Measurements from ENCODE around the gene ATP1A1.
A peak's percentile ranks its signal among the peaks of the same experiment; 100 is the strongest.

Gene ATP1A1

DNA sequence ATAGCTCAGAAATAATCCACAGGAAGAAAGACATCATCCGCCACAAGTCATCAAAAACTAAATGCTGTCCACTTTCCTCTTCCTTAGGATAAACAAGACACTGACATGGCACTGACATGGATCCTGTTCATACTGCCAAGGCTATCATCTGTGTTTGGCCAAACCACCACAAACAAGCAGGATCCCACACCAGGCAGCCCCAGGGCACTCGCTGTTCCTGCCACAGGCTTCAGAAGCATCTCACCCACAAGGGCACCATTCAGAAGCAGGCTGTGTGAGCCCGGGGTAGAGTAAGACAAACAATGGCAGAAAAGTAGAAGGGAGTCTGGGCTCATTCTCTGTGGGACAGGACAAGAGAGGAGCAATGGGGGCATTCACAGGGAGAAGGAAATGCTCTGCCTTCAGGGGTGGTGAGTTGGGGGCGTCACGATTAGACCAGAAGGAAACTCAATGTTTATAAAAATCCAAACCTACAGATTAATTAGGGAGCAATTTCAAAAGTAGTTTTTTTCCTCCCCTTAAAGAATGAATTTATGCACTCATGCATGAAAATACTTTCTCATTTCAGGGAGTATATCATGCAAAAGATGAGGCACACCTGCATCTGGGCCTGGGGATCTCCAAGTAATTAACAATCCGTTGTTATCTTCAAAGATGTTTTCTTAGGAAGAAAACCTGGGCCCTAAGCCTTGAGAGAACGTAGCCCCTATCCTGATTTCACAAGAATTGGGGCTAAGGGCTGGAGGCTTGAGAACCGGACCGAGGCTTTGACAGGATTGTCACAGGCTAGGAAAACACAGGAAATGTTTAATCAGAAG is 43.3 kb upstream of the ATP1A1 start:
- H3K4me3 ChIP-seq (replicated peaks in 1 of 2; ENCODE audit: low read depth in 2 of 2, low read length in 2 of 2) = no peak overlapping the region
- TF ChIP-seq, protein P1, sequence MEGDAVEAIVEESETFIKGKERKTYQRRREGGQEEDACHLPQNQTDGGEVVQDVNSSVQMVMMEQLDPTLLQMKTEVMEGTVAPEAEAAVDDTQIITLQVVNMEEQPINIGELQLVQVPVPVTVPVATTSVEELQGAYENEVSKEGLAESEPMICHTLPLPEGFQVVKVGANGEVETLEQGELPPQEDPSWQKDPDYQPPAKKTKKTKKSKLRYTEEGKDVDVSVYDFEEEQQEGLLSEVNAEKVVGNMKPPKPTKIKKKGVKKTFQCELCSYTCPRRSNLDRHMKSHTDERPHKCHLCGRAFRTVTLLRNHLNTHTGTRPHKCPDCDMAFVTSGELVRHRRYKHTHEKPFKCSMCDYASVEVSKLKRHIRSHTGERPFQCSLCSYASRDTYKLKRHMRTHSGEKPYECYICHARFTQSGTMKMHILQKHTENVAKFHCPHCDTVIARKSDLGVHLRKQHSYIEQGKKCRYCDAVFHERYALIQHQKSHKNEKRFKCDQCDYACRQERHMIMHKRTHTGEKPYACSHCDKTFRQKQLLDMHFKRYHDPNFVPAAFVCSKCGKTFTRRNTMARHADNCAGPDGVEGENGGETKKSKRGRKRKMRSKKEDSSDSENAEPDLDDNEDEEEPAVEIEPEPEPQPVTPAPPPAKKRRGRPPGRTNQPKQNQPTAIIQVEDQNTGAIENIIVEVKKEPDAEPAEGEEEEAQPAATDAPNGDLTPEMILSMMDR (IDR thresholded peaks at IDR 0.05; ENCODE audit: low read depth, low read length) = no peak
- DNase-seq (ENCODE audit: low read depth in 2 of 2) = peak in 1 of 2 donors; percentile 34

DNA sequence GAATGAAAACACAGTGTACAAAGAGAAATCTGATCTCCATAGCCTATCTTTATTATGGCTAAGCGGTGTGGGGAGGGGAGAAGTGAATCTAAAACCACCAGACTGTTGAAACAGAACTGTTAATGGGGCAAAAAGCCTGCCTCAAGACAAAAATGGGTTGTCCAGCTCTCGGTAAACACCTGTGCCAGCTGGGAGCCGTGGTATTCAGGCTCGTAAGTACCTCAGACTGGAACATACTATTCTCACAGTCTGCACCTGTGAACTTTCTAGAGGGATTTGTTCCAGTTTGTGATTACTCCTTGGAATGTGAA is 42.7 kb upstream of the ATP1A1 start:
- no peak overlapping the region for H3K4me3 ChIP-seq (replicated peaks in 1 of 2; ENCODE audit: low read depth in 2 of 2, low read length in 2 of 2)
- TF ChIP-seq, protein P1 (IDR thresholded peaks at IDR 0.05; ENCODE audit: low read depth, low read length) = no peak
- DNase-seq (ENCODE audit: low read depth in 2 of 2) = no peak

DNA sequence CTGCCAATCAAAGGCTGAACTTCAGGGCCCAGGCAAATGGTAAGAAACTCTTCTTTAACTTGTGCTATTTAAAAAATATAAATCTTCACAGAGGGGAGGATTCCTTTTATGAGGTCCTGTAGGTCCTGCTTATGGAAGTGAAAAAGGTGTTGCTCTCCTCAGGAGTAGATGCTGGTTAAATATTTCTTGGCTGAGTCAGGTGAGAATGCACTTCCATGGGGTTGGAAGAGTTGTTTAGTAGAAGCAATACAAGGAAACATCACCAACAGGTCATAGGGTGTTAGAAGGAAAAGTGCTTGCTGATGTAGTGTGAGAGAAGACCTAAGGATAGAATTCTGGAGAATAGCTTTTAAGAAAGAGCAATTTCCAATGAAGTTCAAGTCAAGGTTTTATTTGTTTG is 42.2 kb upstream of the ATP1A1 start:
- no peak overlapping the region for H3K4me3 ChIP-seq (replicated peaks in 1 of 2; ENCODE audit: low read depth in 2 of 2, low read length in 2 of 2)
- TF ChIP-seq, protein P1 (IDR thresholded peaks at IDR 0.05; ENCODE audit: low read depth, low read length) = no peak
- no peak for DNase-seq (ENCODE audit: low read depth in 2 of 2)

DNA sequence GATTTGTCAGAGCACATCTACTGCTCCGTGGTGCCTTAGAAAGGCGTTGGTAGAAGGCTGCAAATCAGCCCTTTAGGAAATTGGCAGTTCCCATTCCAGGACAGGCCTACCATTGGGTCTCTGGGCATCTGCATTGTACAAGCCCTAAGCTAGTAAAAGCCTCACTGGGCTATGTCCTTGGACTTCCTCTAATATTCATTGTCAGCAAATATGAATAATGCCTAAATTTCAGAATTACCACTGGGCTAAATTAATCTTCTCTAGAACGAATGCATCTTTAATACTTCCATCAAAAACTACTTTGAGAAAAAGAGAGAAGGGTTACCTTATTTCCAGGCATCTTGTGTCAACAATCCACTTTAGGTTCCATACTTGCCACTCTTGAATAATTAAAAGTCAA is 41.5 kb upstream of the ATP1A1 start:
- H3K4me3 ChIP-seq (replicated peaks in 1 of 2; ENCODE audit: low read depth in 2 of 2, low read length in 2 of 2) = no peak overlapping the region
- DNase-seq (ENCODE audit: low read depth in 2 of 2) = no peak
- TF ChIP-seq, protein P1 (IDR thresholded peaks at IDR 0.05; ENCODE audit: low read depth, low read length) = no peak

DNA sequence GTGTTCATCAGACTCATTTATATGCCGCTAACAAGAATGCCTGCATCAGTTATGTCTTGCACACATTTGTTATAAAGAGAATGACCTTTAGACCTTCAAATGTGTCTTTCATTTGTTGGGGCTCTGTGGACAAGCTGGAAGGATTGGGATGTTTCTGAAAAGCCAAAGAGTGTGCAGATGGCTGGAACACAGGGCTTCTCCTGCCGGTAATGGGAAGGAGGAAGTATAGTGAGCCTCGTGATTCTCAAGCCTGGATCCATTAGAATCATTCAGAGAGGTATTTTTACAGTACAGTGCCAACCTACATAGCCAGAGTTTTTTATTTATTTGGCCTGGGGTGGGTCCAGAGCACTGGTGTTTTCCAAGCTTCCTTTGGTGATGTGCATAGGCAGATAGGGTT is 40.6 kb upstream of the ATP1A1 start:
- TF ChIP-seq, protein P1 (IDR thresholded peaks at IDR 0.05; ENCODE audit: low read depth, low read length) = no peak
- H3K4me3 ChIP-seq (replicated peaks in 1 of 2; ENCODE audit: low read depth in 2 of 2, low read length in 2 of 2) = no peak overlapping the region
- no peak for DNase-seq (ENCODE audit: low read depth in 2 of 2)

DNA sequence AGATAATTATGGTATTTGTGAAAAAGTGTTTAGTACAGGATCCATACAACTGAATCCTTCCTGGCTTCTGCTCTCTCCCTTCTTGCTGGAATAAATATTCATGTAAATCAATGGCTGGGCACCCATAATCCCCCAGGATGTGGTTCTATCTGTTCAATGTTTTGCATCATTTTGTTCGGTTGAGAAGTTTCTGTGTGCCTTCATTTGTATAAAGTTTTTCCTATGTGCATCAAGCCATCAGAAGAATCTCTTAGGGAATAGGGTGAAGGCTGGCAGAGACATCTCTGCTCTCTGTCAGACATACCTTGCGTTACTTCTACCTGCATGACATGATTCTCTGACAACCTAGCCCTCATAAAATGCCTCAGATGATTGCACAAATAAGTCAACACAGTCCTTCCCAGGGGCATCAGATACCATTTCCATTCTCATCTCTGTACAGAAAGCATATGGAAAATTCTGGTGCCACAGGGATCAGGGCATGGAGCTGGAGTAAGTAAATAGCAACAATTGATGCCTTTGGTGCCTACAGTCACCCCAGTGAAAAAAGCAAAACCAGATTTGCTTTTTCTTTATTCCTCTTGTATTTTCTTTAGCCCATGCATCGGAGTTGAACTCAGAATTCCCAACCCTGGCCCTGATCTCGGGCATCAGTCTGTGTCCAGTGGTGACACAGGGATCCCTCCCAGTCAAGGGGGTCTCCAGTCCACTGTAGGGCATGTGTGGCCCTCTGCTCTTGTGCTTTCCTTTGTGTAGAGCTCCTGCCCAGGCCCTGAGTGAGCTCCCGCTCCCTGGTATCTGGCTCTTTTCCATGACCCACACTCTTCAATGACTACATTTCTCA is 39.7 kb upstream of the ATP1A1 start:
- TF ChIP-seq, protein P1 (IDR thresholded peaks at IDR 0.05; ENCODE audit: low read depth, low read length) = no peak
- H3K4me3 ChIP-seq (replicated peaks in 1 of 2; ENCODE audit: low read depth in 2 of 2, low read length in 2 of 2) = no peak overlapping the region
- DNase-seq (ENCODE audit: low read depth in 2 of 2) = no peak

Measured in cardiac fibroblast (primary cell).